Measurements from ENCODE around the gene MPDZ.

DNA sequence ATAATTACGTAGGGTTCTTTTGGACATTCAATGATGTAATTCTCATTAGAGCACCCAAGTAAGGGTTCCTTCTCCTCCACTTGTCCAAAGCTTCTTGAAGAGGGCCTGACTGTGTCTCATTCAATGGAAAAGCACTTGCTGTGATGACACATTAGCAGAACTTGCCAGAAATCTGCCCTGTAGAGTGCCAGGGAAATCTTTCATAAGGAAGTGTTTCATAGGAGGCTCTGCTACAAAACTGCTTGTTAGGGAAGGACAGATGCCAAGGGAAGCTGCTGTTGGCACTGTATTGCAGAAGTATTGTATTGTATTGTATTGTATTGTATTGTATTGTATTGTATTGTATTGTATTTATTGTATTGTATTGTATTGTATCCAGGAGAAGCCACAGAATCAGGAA lies 45.5 kb upstream of the MPDZ start:
- TF ChIP-seq, protein P1, sequence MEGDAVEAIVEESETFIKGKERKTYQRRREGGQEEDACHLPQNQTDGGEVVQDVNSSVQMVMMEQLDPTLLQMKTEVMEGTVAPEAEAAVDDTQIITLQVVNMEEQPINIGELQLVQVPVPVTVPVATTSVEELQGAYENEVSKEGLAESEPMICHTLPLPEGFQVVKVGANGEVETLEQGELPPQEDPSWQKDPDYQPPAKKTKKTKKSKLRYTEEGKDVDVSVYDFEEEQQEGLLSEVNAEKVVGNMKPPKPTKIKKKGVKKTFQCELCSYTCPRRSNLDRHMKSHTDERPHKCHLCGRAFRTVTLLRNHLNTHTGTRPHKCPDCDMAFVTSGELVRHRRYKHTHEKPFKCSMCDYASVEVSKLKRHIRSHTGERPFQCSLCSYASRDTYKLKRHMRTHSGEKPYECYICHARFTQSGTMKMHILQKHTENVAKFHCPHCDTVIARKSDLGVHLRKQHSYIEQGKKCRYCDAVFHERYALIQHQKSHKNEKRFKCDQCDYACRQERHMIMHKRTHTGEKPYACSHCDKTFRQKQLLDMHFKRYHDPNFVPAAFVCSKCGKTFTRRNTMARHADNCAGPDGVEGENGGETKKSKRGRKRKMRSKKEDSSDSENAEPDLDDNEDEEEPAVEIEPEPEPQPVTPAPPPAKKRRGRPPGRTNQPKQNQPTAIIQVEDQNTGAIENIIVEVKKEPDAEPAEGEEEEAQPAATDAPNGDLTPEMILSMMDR (IDR thresholded peaks at IDR 0.05; ENCODE audit: insufficient read depth, low read length, poor library complexity, severe bottlenecking): no peak
- TF ChIP-seq EZH2phosphoT487 (conservative IDR thresholded peaks at IDR 0.05; ENCODE audit: low read length): no peak

Measured in SU-DHL-6 (cell line).